ENCODE measurements around the gene FUT9. TPM values are rescaled to one million over a fixed set of nuclear protein-coding genes. Genes with fewer than 3 reads are reported as not detected.

FUT9 gene
- total and polyA plus RNA-seq, 3 experiments from 2014 or later: not detected

- Mint-ChIP-seq H3K27me3 (no peaks in the 10 kb centered on the region), H3K36me3 (no peaks in the 10 kb centered on the region), H3K4me1 (no peaks in the 10 kb centered on the region), H3K9me3 (peaks cover 0 to 2% (median 0%) of the 10 kb centered on the region in 5 donors), H3K4me3 (no peak overlapping the region), H3K27ac (no peak overlapping the region)
- no peak for DNase-seq
- Histone ChIP-seq H3K27me3 (ENCODE audit: insufficient read depth, low read length, poor library complexity, severe bottlenecking) (no peaks in the 10 kb centered on the region), H3K9me3 (ENCODE audit: low read length) (no peaks in the 10 kb centered on the region), H3K36me3 (ENCODE audit: insufficient read depth, low read length) (no peaks in the 10 kb centered on the region), H3K4me1 (ENCODE audit: insufficient read depth, low read length) (no peaks in the 10 kb centered on the region), H3K27ac (ENCODE audit: low read depth, low read length) (no peak overlapping the region), H3K4me3 (ENCODE audit: low read length) (no peak overlapping the region)
- ChIA-PET CTCF (interaction anchor here (1.5 kb wide), 1 partner anchor 9 kb away, joined by 3 read pairs; no protein-coding TSS in a partner anchor), POLR2A (no interaction called here)
Observed at GRCh38 chr6:96075826-96076225, 60.1 kb downstream of the FUT9 start.

GRCh38 chr6:96086745-96087144, 71.0 kb downstream of the FUT9 start:
- H3K4me1 Mint-ChIP-seq: no peaks in the 10 kb centered on the region
- H3K4me1 ChIP-seq (ENCODE audit: insufficient read depth, low read length): no peaks in the 10 kb centered on the region
- no peaks in the 10 kb centered on the region for H3K36me3 Mint-ChIP-seq
- no peak overlapping the region for H3K4me3 ChIP-seq (ENCODE audit: low read length)
- H3K4me3 Mint-ChIP-seq: no peak overlapping the region
- H3K27ac Mint-ChIP-seq: no peak overlapping the region
- no peaks in the 10 kb centered on the region for H3K9me3 ChIP-seq (ENCODE audit: low read length)
- H3K9me3 Mint-ChIP-seq: peaks cover 0 to 3% (median 0%) of the 10 kb centered on the region in 5 donors
- no peak for DNase-seq
- no peaks in the 10 kb centered on the region for H3K27me3 ChIP-seq (ENCODE audit: insufficient read depth, low read length, poor library complexity, severe bottlenecking)
- no peak overlapping the region for H3K27ac ChIP-seq (ENCODE audit: low read depth, low read length)
- POLR2A ChIA-PET: no interaction called here
- no peaks in the 10 kb centered on the region for H3K27me3 Mint-ChIP-seq
- no peaks in the 10 kb centered on the region for H3K36me3 ChIP-seq (ENCODE audit: insufficient read depth, low read length)
- CTCF ChIA-PET: no interaction called here

GRCh38 chr6:96089173-96089572, 73.4 kb downstream of the FUT9 start:
- Histone ChIP-seq H3K4me3 (ENCODE audit: low read length) (no peak overlapping the region), H3K27me3 (ENCODE audit: insufficient read depth, low read length, poor library complexity, severe bottlenecking) (no peaks in the 10 kb centered on the region), H3K4me1 (ENCODE audit: insufficient read depth, low read length) (no peaks in the 10 kb centered on the region), H3K27ac (ENCODE audit: low read depth, low read length) (no peak overlapping the region), H3K9me3 (ENCODE audit: low read length) (no peaks in the 10 kb centered on the region), H3K36me3 (ENCODE audit: insufficient read depth, low read length) (no peaks in the 10 kb centered on the region)
- DNase-seq: no peak
- H3K9me3 Mint-ChIP-seq: peaks cover 0 to 3% (median 0%) of the 10 kb centered on the region in 5 donors
- no peaks in the 10 kb centered on the region for H3K36me3 Mint-ChIP-seq
- no peaks in the 10 kb centered on the region for H3K4me1 Mint-ChIP-seq
- ChIA-PET POLR2A (no interaction called here), CTCF (no interaction called here)
- H3K27ac Mint-ChIP-seq: no peak overlapping the region
- no peaks in the 10 kb centered on the region for H3K27me3 Mint-ChIP-seq
- H3K4me3 Mint-ChIP-seq: no peak overlapping the region

GRCh38 chr6:96094077-96094476, 78.3 kb downstream of the FUT9 start:
- Mint-ChIP-seq H3K27ac (no peak overlapping the region), H3K27me3 (no peaks in the 10 kb centered on the region), H3K4me3 (no peak overlapping the region), H3K9me3 (no peaks in the 10 kb centered on the region), H3K36me3 (no peaks in the 10 kb centered on the region), H3K4me1 (no peaks in the 10 kb centered on the region)
- H3K4me1 ChIP-seq (ENCODE audit: insufficient read depth, low read length): no peaks in the 10 kb centered on the region
- H3K27me3 ChIP-seq (ENCODE audit: insufficient read depth, low read length, poor library complexity, severe bottlenecking): no peaks in the 10 kb centered on the region
- no peak overlapping the region for H3K27ac ChIP-seq (ENCODE audit: low read depth, low read length)
- H3K9me3 ChIP-seq (ENCODE audit: low read length): no peaks in the 10 kb centered on the region
- CTCF ChIA-PET: no interaction called here
- DNase-seq: no peak
- POLR2A ChIA-PET: no interaction called here
- H3K4me3 ChIP-seq (ENCODE audit: low read length): no peak overlapping the region
- H3K36me3 ChIP-seq (ENCODE audit: insufficient read depth, low read length): no peaks in the 10 kb centered on the region

- H3K9me3 ChIP-seq (ENCODE audit: low read length): no peaks in the 10 kb centered on the region
- H3K4me1 ChIP-seq (ENCODE audit: insufficient read depth, low read length): no peaks in the 10 kb centered on the region
- Mint-ChIP-seq H3K4me1 (no peaks in the 10 kb centered on the region), H3K4me3 (no peak overlapping the region), H3K27me3 (no peaks in the 10 kb centered on the region), H3K36me3 (no peaks in the 10 kb centered on the region), H3K9me3 (no peaks in the 10 kb centered on the region), H3K27ac (no peak overlapping the region)
- POLR2A ChIA-PET: no interaction called here
- H3K4me3 ChIP-seq (ENCODE audit: low read length): no peak overlapping the region
- H3K27ac ChIP-seq (ENCODE audit: low read depth, low read length): no peak overlapping the region
- no peaks in the 10 kb centered on the region for H3K27me3 ChIP-seq (ENCODE audit: insufficient read depth, low read length, poor library complexity, severe bottlenecking)
- CTCF ChIA-PET: no interaction called here
- DNase-seq: no peak
- no peaks in the 10 kb centered on the region for H3K36me3 ChIP-seq (ENCODE audit: insufficient read depth, low read length)
Observed at GRCh38 chr6:96099069-96099468, 83.3 kb downstream of the FUT9 start.

GRCh38 chr6:96101564-96101963, 85.8 kb downstream of the FUT9 start:
- no peak overlapping the region for H3K4me3 ChIP-seq (ENCODE audit: low read length)
- no peaks in the 10 kb centered on the region for H3K9me3 Mint-ChIP-seq
- H3K27ac Mint-ChIP-seq: no peak overlapping the region
- H3K9me3 ChIP-seq (ENCODE audit: low read length): no peaks in the 10 kb centered on the region
- H3K4me3 Mint-ChIP-seq: no peak overlapping the region
- H3K36me3 Mint-ChIP-seq: no peaks in the 10 kb centered on the region
- DNase-seq: no peak
- H3K36me3 ChIP-seq (ENCODE audit: insufficient read depth, low read length): no peaks in the 10 kb centered on the region
- no peak overlapping the region for H3K27ac ChIP-seq (ENCODE audit: low read depth, low read length)
- no peaks in the 10 kb centered on the region for H3K27me3 Mint-ChIP-seq
- no peaks in the 10 kb centered on the region for H3K4me1 Mint-ChIP-seq
- H3K4me1 ChIP-seq (ENCODE audit: insufficient read depth, low read length): no peaks in the 10 kb centered on the region
- ChIA-PET CTCF (no interaction called here), POLR2A (no interaction called here)
- H3K27me3 ChIP-seq (ENCODE audit: insufficient read depth, low read length, poor library complexity, severe bottlenecking): no peaks in the 10 kb centered on the region

- no peaks in the 10 kb centered on the region for H3K27me3 Mint-ChIP-seq
- H3K27ac Mint-ChIP-seq: no peak overlapping the region
- no peak overlapping the region for H3K27ac ChIP-seq (ENCODE audit: low read depth, low read length)
- no peaks in the 10 kb centered on the region for H3K9me3 Mint-ChIP-seq
- H3K4me1 Mint-ChIP-seq: no peaks in the 10 kb centered on the region
- H3K4me3 ChIP-seq (ENCODE audit: low read length): no peak overlapping the region
- no peaks in the 10 kb centered on the region for H3K9me3 ChIP-seq (ENCODE audit: low read length)
- no peaks in the 10 kb centered on the region for H3K27me3 ChIP-seq (ENCODE audit: insufficient read depth, low read length, poor library complexity, severe bottlenecking)
- CTCF ChIA-PET: no interaction called here
- no peaks in the 10 kb centered on the region for H3K36me3 ChIP-seq (ENCODE audit: insufficient read depth, low read length)
- no peak overlapping the region for H3K4me3 Mint-ChIP-seq
- POLR2A ChIA-PET: no interaction called here
- H3K36me3 Mint-ChIP-seq: no peaks in the 10 kb centered on the region
- DNase-seq: no peak
- no peaks in the 10 kb centered on the region for H3K4me1 ChIP-seq (ENCODE audit: insufficient read depth, low read length)
Observed at GRCh38 chr6:96104910-96105309, 89.1 kb downstream of the FUT9 start.

- Mint-ChIP-seq H3K4me3 (no peak overlapping the region), H3K9me3 (no peaks in the 10 kb centered on the region), H3K27me3 (no peaks in the 10 kb centered on the region), H3K4me1 (no peaks in the 10 kb centered on the region), H3K27ac (no peak overlapping the region), H3K36me3 (no peaks in the 10 kb centered on the region)
- CTCF ChIA-PET: no interaction called here
- H3K27ac ChIP-seq (ENCODE audit: low read depth, low read length): no peak overlapping the region
- H3K9me3 ChIP-seq (ENCODE audit: low read length): no peaks in the 10 kb centered on the region
- no peaks in the 10 kb centered on the region for H3K36me3 ChIP-seq (ENCODE audit: insufficient read depth, low read length)
- no peaks in the 10 kb centered on the region for H3K4me1 ChIP-seq (ENCODE audit: insufficient read depth, low read length)
- POLR2A ChIA-PET: no interaction called here
- H3K27me3 ChIP-seq (ENCODE audit: insufficient read depth, low read length, poor library complexity, severe bottlenecking): no peaks in the 10 kb centered on the region
- no peak for DNase-seq
- no peak overlapping the region for H3K4me3 ChIP-seq (ENCODE audit: low read length)
Observed at GRCh38 chr6:96110878-96111277, 95.1 kb downstream of the FUT9 start.

- Mint-ChIP-seq H3K9me3 (no peaks in the 10 kb centered on the region), H3K36me3 (no peaks in the 10 kb centered on the region), H3K4me3 (no peak overlapping the region), H3K27me3 (no peaks in the 10 kb centered on the region), H3K4me1 (no peaks in the 10 kb centered on the region), H3K27ac (no peak overlapping the region)
- Histone ChIP-seq H3K4me3 (ENCODE audit: low read length) (no peak overlapping the region), H3K27ac (ENCODE audit: low read depth, low read length) (no peak overlapping the region), H3K36me3 (ENCODE audit: insufficient read depth, low read length) (no peaks in the 10 kb centered on the region), H3K27me3 (ENCODE audit: insufficient read depth, low read length, poor library complexity, severe bottlenecking) (no peaks in the 10 kb centered on the region), H3K9me3 (ENCODE audit: low read length) (no peaks in the 10 kb centered on the region), H3K4me1 (ENCODE audit: insufficient read depth, low read length) (no peaks in the 10 kb centered on the region)
- no peak for DNase-seq
- ChIA-PET CTCF (no interaction called here), POLR2A (no interaction called here)
Observed at GRCh38 chr6:96116674-96117073, 100.9 kb downstream of the FUT9 start.
